Measurements from ENCODE around the gene AOPEP. TPM values are rescaled to one million over a fixed set of nuclear protein-coding genes. Genes with fewer than 3 reads are reported as not detected.
"Not testable (repeated sequence)": the region's sequence is repeated elsewhere in the genome, so short reads cannot be mapped to it uniquely, and the experiment has no call there.

AOPEP gene
- total RNA-seq, 2 experiments from 2014 or later = 13.5 to 17.0 TPM

GRCh38 chr9:94833802-94834201 lies 107.3 kb downstream of the AOPEP start:
- H3K27me3 Mint-ChIP-seq = no peaks in the 10 kb centered on the region
- H3K9me3 Mint-ChIP-seq = peaks cover 15% of the 10 kb centered on the region
- ChIA-PET POLR2A (no interaction called here), CTCF (no interaction called here)
- peaks cover 31% of the 10 kb centered on the region for H3K36me3 Mint-ChIP-seq (ENCODE audit: low read depth)
- H3K4me3 Mint-ChIP-seq = no peak overlapping the region
- H3K27ac Mint-ChIP-seq = no peak overlapping the region
- no peak for DNase-seq
- H3K4me1 Mint-ChIP-seq = peaks cover 23% of the 10 kb centered on the region

DNA sequence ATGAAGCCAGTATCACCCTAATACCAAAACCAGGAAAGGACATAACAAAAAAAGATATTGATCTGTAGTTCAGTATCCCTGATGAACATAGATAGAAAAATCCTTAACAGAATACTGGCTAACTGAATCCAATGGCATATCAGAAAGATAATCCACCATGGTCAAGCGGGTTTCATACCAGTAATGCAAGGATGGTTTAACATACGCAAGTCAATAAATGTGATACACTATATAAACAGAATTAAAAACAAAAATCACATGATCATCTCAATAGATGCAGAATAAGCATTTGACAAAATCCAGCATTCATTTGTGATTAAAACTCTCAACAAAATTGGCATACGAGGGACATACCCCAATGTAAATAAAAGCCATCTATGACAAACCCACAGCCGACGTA lies 110.9 kb downstream of the AOPEP start:
- Mint-ChIP-seq H3K4me3 (no peak overlapping the region), H3K27me3 (no peaks in the 10 kb centered on the region), H3K36me3 (ENCODE audit: low read depth) (peaks cover 22% of the 10 kb centered on the region), H3K9me3 (peaks cover 13% of the 10 kb centered on the region), H3K27ac (no peak overlapping the region), H3K4me1 (peaks cover 30% of the 10 kb centered on the region)
- ChIA-PET CTCF (no interaction called here), POLR2A (no interaction called here)
- no peak for DNase-seq

DNA sequence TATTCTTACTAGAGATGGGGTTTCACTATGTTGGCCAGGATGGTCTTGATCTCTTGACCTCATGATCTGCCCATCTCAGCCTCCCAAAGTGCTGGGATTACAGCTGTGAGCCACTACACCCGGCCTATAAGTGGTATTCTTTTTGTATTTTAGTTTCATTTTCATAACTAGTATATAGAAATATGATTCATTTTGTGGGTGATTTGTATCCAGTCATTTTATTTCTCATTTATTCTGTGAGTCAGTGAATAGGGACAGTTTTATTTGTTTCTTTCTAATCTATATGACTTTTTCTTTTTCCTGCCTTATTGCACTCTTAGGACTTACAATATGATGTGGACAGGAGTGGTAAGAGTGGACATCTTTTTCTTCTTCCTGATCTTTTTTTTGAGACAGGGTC lies 112.9 kb downstream of the AOPEP start:
- Mint-ChIP-seq H3K4me1 (peaks cover 36% of the 10 kb centered on the region), H3K9me3 (peaks cover 13% of the 10 kb centered on the region), H3K27ac (no peak overlapping the region), H3K4me3 (no peak overlapping the region), H3K36me3 (ENCODE audit: low read depth) (peaks cover 18% of the 10 kb centered on the region), H3K27me3 (no peaks in the 10 kb centered on the region)
- ChIA-PET CTCF (no interaction called here), POLR2A (interaction anchor here (1.1 to 1.7 kb wide), 4 partner anchors 11 to 39 kb away, joined by 3 to 4 read pairs (median 3); no protein-coding TSS in a partner anchor)
- no peak for DNase-seq

DNA sequence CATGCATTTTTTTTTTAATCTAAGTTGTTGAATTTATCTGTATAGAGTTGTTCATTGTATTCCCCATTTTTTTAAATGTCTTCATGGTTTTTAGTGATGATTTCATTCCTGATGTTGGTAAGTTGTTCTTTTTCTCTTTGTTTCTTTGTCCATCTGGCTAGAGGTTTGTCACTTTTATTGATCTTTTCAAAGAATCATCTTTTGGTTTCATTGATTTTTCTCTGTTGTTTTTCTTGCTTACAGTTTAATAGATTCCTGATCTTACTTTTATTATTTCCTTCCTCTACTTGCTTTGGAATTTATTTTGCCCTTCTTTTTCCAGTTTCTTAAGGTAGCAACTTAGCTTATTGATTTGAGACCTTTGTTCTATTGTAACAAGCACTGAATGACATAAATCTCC lies 114.2 kb downstream of the AOPEP start:
- Mint-ChIP-seq H3K4me1 (peaks cover 34% of the 10 kb centered on the region), H3K9me3 (peaks cover 13% of the 10 kb centered on the region), H3K27ac (no peak overlapping the region), H3K27me3 (no peaks in the 10 kb centered on the region), H3K36me3 (ENCODE audit: low read depth) (peaks cover 23% of the 10 kb centered on the region), H3K4me3 (no peak overlapping the region)
- ChIA-PET CTCF (interaction anchor here (0.6 kb wide), 1 partner anchor 43 kb away, joined by 3 read pairs; no protein-coding TSS in a partner anchor), POLR2A (interaction anchor here (1.1 to 1.7 kb wide), 3 partner anchors 12 to 38 kb away, joined by 3 to 4 read pairs (median 3); no protein-coding TSS in a partner anchor)
- no peak for DNase-seq

GRCh38 chr9:94843134-94843533 lies 116.6 kb downstream of the AOPEP start:
- H3K4me1 Mint-ChIP-seq = peaks cover 49% of the 10 kb centered on the region
- peaks cover 13% of the 10 kb centered on the region for H3K36me3 Mint-ChIP-seq (ENCODE audit: low read depth)
- no peak overlapping the region for H3K4me3 Mint-ChIP-seq
- peaks cover 5% of the 10 kb centered on the region for H3K9me3 Mint-ChIP-seq
- H3K27me3 Mint-ChIP-seq = no peaks in the 10 kb centered on the region
- no peak for DNase-seq
- ChIA-PET CTCF (no interaction called here), POLR2A (no interaction called here)
- no peak overlapping the region for H3K27ac Mint-ChIP-seq

GRCh38 chr9:94846739-94847138 lies 120.2 kb downstream of the AOPEP start:
- no peaks in the 10 kb centered on the region for H3K27me3 Mint-ChIP-seq
- ChIA-PET CTCF (no interaction called here), POLR2A (interaction anchor here (0.6 to 0.9 kb wide), 2 partner anchors 14 to 102 kb away, joined by 3 read pairs; no protein-coding TSS in a partner anchor)
- no peaks in the 10 kb centered on the region for H3K9me3 Mint-ChIP-seq
- H3K27ac Mint-ChIP-seq = no peak overlapping the region
- H3K36me3 Mint-ChIP-seq (ENCODE audit: low read depth) = peaks cover 5% of the 10 kb centered on the region
- peaks cover 35% of the 10 kb centered on the region for H3K4me1 Mint-ChIP-seq
- H3K4me3 Mint-ChIP-seq = no peak overlapping the region
- no peak for DNase-seq

GRCh38 chr9:94847486-94847885 lies 121.0 kb downstream of the AOPEP start:
- H3K4me3 Mint-ChIP-seq = no peak overlapping the region
- no peaks in the 10 kb centered on the region for H3K27me3 Mint-ChIP-seq
- POLR2A ChIA-PET = interaction anchor here (0.6 kb wide), 1 partner anchor 101 kb away, joined by 3 read pairs; no protein-coding TSS in a partner anchor
- no peak overlapping the region for H3K27ac Mint-ChIP-seq
- CTCF ChIA-PET = no interaction called here
- H3K36me3 Mint-ChIP-seq (ENCODE audit: low read depth) = peaks cover 5% of the 10 kb centered on the region
- H3K9me3 Mint-ChIP-seq = no peaks in the 10 kb centered on the region
- H3K4me1 Mint-ChIP-seq = peaks cover 30% of the 10 kb centered on the region
- DNase-seq = no peak

DNA sequence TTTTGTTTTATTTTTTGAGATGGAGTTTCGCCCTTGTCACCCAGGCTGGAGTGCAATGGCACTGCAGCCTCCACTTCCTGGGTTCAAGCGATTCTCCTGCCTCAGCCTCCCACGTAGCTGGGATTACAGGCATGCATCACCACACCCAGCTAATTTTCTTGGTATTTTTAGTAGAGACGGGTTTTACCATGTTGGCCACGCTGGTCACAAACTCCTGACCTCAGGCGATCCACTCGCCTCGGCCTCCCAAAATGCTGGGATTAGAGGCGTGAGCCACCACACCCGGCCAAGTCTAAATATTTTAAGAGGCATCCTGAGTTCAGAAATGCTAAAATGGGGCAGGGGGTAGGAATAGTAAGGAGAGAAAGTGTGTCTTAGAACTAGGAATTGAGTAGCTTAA lies 122.3 kb downstream of the AOPEP start:
- H3K27me3 Mint-ChIP-seq = not testable (repeated sequence)

DNA sequence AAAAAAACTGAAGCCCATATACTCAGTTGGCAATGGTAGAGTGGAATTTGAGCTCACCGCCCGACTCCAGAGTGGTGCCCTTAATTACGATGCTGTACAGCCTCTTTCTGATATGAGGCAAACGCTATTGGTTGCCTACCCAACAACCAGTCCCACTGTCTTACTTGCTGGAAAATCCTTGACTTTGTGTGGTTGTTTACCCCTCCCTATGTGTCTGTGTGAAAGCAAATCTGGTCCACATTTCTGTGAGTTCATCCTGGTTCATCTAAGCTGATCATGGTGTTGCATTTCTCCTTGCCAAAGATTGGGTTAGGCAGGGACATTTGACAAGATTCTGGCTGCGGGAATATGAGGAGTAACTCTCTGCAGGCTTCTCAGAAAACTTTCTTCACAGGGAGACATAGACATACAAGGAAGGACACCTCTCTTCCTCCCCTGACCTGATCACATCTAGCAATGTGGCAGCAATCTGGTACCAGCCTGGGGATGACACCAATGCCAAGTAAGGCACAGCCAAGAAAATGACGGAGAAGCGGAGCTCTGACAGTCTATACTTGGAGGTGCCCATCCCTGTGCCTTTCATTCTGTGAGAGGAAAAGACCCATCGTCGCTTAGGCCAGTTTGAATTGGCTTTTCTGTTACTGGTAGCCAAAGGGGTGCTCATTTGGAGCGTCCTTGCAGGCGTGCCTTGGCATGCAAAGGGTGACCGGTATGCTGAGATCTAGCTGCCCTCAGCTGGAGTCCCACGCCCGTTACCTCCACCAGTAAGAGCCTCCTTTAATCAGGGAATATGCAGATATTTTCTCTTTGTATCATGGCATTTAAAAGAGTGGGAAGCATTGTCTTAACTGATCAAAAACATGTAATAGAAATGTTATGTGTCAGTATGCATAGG lies 124.3 kb downstream of the AOPEP start:
- Mint-ChIP-seq H3K36me3 (ENCODE audit: low read depth) (no peaks in the 10 kb centered on the region), H3K4me1 (peaks cover 18% of the 10 kb centered on the region), H3K9me3 (no peaks in the 10 kb centered on the region), H3K27me3 (no peaks in the 10 kb centered on the region), H3K4me3 (no peak overlapping the region), H3K27ac (no peak overlapping the region)
- no peak for DNase-seq
- CTCF ChIA-PET = no interaction called here
- POLR2A ChIA-PET = interaction anchor here (1.0 kb wide), 1 partner anchor 11 kb away, joined by 3 read pairs; no protein-coding TSS in a partner anchor

More for the DNA sequence above, 122.3 kb downstream of the AOPEP start:
- H3K9me3 Mint-ChIP-seq; DNase-seq; H3K36me3 Mint-ChIP-seq (ENCODE audit: low read depth); H3K27ac Mint-ChIP-seq; H3K4me3 Mint-ChIP-seq; CTCF ChIA-PET; POLR2A ChIA-PET: not testable (repeated sequence)
- peaks cover 20% of the 10 kb centered on the region for H3K4me1 Mint-ChIP-seq

- no peak for DNase-seq
- Mint-ChIP-seq H3K27ac (no peak overlapping the region), H3K4me3 (no peak overlapping the region), H3K4me1 (peaks cover 15% of the 10 kb centered on the region), H3K9me3 (no peaks in the 10 kb centered on the region), H3K36me3 (ENCODE audit: low read depth) (no peaks in the 10 kb centered on the region), H3K27me3 (no peaks in the 10 kb centered on the region)
- ChIA-PET POLR2A (no interaction called here), CTCF (no interaction called here)
These were observed 125.0 kb downstream of the AOPEP start for GRCh38 chr9:94851467-94851866.

- H3K36me3 Mint-ChIP-seq (ENCODE audit: low read depth) = no peaks in the 10 kb centered on the region
- no peak overlapping the region for H3K27ac Mint-ChIP-seq
- no peaks in the 10 kb centered on the region for H3K9me3 Mint-ChIP-seq
- no peak for DNase-seq
- H3K4me3 Mint-ChIP-seq = no peak overlapping the region
- H3K27me3 Mint-ChIP-seq = no peaks in the 10 kb centered on the region
- ChIA-PET CTCF (no interaction called here), POLR2A (interaction anchor here (1.1 kb wide), 1 partner anchor 12 kb away, joined by 4 read pairs; no protein-coding TSS in a partner anchor)
- H3K4me1 Mint-ChIP-seq = peaks cover 11% of the 10 kb centered on the region
These were observed 125.4 kb downstream of the AOPEP start for GRCh38 chr9:94851892-94852291.

DNA sequence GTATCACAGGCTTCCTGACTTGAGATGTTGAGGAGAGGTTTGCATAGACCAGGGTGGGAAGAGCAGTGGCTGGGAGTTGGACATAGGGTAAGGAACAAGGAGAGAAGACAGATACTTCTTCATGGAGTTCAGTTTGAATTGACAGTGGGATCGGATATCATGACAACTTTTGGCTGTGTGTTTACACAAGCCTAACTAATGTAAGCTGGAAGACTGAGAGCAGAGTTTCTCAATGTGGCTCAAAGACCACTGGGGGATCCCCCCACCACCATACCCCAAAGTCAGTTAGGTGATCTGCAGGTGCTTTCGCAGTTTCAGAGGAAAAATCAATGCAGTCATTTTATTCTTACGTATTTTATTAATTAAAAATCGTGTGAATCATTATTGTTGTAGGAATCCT lies 125.9 kb downstream of the AOPEP start:
- Mint-ChIP-seq H3K36me3 (ENCODE audit: low read depth) (no peaks in the 10 kb centered on the region), H3K4me3 (no peak overlapping the region), H3K27ac (no peak overlapping the region), H3K27me3 (no peaks in the 10 kb centered on the region), H3K9me3 (no peaks in the 10 kb centered on the region), H3K4me1 (peaks cover 7% of the 10 kb centered on the region)
- no peak for DNase-seq
- ChIA-PET CTCF (no interaction called here), POLR2A (interaction anchor here (1.1 kb wide), 1 partner anchor 12 kb away, joined by 4 read pairs; no protein-coding TSS in a partner anchor)

- ChIA-PET CTCF (interaction anchor here (0.6 kb wide), 1 partner anchor 109 kb away, joined by 3 read pairs; no protein-coding TSS in a partner anchor), POLR2A (no interaction called here)
- no peaks in the 10 kb centered on the region for H3K27me3 Mint-ChIP-seq
- DNase-seq = no peak
- H3K36me3 Mint-ChIP-seq (ENCODE audit: low read depth) = peaks cover 4% of the 10 kb centered on the region
- H3K4me3 Mint-ChIP-seq = no peak overlapping the region
- H3K9me3 Mint-ChIP-seq = no peaks in the 10 kb centered on the region
- no peaks in the 10 kb centered on the region for H3K4me1 Mint-ChIP-seq
- no peak overlapping the region for H3K27ac Mint-ChIP-seq
These were observed 127.4 kb downstream of the AOPEP start for GRCh38 chr9:94853887-94854286.

All from activated CD4-positive, alpha-beta memory T cell treated with anti-CD3 and anti-CD28 coated beads, Interleukin-2, amount 10 ng/mL, durations not matched to agents 7 days and 5 days (primary cell).